Measurements from ENCODE around the gene RAB23.

DNA sequence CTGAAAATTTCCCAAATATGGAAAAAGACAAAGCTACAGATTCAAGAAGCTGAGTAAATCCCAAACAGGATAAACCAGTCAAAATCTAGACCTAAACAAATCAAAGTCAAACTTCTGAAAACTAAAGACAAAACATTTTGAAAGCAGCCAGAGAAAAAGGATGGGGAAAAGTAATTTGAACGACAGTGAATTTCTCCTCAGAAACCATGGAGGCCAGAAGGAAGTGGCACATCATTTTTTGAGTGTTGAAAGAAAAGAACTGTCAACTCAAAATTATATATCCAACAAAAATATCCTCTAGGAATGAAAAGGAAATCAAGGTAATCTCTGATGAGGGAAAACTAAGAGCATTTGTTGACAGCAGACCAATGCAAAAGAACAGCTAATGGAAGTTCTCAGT lies 6.8 kb downstream of the RAB23 start:
- TF ChIP-seq EP300 (IDR thresholded peaks at IDR 0.05; ENCODE audit: low read depth) (no peak), POLR2A (IDR thresholded peaks at IDR 0.05) (no peak)
